GM21528 (cell line): Measurements from ENCODE around the gene GINS1.

ENCODE experiments used
- ATAC-seq: cut with Tn5 transposase; IDR thresholded peaks from one replicate; pipeline ENCODE4 v1.9.1; 2021; ENCODE audit warnings: mild to moderate bottlenecking, moderate library complexity; ENCODE audit not compliant: unreplicated experiment, low FRiP score

GINS1 gene

DNA sequence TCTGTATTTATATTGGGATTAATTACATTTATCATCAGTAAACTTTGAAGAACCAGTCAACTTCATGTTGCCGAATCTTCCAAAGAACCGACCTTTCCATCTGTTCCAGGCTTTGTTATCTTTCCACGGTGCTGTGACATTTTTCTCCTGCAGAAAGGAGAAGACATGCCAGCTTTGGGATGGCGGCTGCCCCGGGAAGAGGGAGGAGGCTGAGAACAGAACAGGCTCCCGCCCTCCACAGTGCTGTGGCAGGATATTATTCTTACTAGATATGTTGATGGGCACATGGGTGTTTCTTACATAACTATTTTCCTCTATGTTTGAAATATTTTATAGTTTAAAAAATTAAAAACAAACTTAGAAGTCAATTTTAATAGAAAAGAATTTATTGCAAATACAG lies 44.9 kb downstream of the GINS1 start:
- ATAC-seq: no peak

DNA sequence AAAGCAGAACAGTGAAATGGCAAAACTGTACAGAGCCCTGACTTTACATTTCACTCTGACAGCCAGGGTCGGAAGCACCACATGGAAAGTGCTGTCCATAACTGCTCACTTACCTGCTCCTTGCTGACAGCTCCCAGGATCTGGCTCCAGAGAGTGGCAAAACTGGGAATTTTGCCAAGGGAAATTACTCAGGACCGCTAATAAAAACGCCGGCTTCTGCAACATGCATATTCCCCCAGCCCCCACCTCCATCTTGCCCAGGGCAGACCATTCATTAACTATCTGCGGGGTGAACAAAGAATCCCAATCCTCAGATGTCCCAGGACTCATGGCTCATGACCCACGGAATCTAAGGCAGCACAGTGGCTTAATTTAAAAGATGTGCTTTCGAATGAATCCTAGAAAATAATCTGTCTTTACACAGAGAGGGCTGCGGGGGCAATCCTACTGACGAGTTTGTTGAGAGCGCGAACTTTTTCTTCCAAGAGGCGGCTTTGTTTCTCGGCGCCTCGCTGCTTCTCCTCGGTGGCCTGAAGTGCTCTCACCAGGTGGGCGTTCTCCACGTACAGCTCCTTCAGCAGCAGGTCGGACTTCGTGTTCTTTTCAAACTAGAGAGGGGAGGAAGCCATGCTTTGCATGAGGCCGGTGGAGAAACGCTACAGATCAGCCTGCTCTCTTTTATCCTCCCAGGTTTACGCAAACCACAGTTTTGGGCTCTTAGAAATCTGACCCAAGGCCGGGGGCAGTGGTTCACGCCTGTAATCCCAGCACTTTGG lies 45.8 kb downstream of the GINS1 start:
- ATAC-seq: no peak

DNA sequence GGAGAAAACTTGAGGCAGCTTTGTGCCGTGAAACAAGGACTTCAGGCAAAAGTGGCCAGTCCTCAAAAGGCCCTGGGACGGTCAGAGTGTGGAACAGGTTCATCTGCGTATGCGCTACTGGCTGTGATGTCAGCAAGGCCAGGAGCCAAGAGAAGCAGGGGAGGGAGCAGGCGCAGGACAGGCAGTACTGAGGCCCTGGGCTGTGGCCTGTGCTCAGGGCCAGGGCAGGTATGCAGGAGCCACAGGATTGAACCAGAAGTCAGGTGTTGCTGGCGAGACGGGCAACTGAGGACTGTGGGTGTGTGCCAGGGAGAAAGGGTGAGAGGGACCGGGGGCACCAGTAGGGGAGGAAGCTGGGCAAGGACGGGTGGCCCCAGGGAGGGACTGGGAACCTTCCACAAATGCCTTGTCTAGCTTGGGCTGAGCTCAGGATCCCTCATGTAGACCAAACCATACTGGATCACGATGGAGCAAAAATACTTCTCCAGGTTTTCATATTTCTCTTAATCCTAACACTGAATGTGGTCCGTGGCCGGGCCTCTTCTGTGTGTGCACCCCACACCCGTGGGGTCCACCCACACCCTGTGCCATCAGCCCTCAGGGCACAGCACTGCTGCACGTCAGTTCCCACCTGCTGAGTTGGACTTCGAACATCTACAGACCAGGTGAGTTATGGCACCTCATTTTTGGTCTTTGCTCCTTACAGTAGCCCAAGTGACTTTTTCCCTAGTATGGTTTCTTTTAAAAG lies 46.9 kb downstream of the GINS1 start:
- no peak for ATAC-seq

- ATAC-seq: no peak
Measured at GRCh38 chr20:25457886-25458680, 50.6 kb downstream of the GINS1 start.

DNA sequence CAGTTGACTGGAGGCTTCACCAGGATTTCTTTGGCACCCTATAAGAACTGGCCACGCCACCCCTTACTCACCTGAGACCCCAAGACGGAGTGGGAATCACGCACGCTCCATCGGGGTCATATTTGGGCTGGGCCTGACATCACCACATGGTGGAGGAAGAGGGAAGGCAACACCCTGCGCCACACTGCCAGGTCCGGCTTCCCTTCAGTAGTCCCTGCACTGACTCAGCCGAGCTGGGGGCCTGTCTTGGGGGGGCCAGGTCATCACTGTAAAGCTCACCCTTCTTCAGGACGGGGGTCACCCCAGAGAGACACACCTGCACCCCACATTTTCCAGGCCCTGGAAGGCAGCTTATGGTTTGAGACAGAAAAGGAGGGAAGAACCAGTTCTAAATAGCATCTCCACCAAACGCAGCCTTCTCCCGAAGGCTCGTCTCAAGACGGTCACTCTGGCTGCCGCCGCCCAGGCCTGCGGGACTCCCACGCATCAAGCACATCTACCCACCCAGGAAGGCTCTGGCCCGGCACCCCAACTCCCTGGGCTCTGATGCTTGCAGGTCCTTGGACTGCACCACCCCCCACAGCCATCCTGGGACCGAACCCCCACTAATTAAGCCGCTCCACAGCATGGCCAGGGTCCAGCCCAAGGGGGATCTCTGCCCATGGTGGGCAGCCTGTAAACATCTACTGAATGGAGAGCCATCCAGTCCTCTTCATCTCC lies 51.8 kb downstream of the GINS1 start:
- ATAC-seq: no peak

GRCh38 chr20:25459916-25460535 lies 52.6 kb downstream of the GINS1 start:
- ATAC-seq: no peak

DNA sequence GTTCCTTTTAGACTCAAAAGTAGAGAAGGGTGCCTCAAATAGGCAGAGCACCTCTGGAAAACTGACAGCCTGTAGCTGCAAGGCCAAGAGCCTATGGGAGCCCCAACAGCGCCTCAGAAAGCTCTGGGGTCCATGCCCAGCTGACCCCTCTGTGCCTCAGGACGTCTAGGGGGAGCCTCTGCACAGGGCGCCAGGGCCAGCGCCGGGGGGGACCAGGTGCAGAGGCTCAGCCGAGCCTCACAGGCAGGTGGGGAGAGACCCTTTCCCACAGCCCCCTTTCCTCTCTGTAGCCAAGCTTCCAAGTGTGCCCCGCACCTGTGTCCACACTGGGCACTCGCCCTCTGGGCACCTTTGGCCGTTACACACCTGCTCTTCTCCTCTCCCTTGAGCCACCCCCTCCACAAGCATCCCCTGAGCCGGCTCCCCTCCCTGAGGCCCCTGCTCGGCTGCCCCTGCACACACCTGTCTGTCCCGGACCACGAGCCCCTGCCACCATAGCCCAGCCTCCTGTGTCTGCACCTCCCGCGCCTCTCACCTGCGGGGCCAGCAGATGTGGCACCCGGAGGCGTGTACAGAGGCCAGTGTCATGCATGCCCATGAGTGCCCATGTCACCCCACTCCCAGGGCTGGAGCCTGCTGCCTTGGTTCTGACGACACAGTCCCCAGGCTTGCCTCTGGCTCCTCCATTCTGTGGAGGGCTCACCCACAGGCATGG lies 53.2 kb downstream of the GINS1 start:
- ATAC-seq: no peak

- no peak for ATAC-seq
Measured at GRCh38 chr20:25461281-25461650, 53.8 kb downstream of the GINS1 start.

DNA sequence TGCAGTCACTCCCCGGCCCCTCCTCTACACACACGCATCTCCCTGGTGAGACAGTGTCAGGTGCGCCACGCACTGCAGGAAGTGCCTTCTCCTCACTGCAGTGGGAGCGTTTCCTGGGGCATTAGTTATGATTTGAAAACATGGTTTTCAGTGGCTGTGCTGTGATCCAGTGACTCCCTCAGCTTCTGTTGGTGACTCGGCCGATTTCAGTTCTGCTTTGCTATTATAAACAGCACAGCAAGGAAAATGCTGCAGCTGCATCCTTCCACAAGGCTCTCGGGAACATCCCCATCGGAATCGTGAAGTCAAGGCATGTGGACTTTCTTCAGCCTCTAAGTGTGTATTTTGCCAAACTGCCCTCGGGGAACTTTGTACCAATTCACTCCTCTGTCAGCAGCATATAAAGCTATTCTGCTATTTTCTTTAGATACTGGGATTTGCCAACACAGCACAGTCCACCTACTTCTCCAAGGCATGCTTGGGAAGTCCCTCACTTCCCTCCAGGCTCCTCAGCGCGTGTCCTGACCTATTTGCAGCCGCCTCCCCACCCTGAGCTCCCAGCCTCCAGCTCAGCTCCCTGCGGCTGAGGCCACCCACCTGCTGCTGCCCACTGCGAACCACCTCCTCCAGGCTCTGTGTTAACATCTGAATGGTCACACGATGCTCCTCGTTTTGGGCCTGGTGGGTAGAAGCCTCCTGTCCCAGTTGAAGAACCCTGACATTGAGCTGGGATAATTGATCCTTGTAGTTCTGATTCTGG lies 54.5 kb downstream of the GINS1 start:
- ATAC-seq: no peak

GRCh38 chr20:25464501-25465242 lies 57.2 kb downstream of the GINS1 start:
- ATAC-seq: no peak

DNA sequence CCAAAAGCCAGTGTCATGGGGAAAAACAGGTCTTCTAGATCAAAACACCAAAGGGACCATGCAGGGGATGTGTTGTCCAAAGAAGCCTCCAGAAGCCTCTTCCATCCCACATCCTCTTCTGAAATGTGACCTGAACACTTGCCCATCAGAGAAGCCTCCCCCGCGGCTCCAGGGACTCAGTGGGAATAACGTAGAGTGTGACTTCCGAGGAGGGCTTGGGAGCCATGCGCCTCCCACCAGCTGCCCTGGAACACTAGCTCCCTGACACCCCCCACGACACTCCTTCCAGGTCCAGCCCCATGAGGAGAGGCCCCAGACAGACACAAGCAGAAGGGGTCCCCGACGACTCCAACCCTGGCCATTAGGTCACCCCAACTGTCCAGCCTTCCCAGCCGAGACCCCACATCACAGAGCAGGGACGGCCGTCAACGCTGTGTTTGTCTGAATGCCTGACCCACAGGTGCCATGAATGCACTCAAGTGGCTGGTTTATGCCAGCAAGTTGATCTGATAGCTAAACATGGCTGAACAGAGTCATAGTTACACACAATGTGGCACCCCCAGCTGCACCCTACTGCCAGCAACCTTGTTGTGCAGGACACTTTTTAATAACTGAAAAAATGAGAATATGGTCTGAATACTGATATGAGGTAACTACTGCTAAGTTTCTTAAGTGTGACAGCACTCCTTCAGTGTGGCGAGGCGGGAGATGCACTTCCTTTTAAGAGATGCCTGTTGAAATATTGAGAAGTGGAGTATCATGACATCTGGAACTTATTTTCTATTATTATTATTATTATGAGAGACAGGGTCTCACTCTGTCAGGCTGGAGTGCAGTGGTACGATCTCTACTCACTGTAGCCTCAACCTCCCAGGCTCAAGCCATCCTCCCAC lies 58.0 kb downstream of the GINS1 start:
- ATAC-seq: no peak

GRCh38 chr20:25466846-25467245 lies 59.4 kb downstream of the GINS1 start:
- no peak for ATAC-seq

- ATAC-seq: no peak
Measured at GRCh38 chr20:25467441-25467840, 60.0 kb downstream of the GINS1 start.

DNA sequence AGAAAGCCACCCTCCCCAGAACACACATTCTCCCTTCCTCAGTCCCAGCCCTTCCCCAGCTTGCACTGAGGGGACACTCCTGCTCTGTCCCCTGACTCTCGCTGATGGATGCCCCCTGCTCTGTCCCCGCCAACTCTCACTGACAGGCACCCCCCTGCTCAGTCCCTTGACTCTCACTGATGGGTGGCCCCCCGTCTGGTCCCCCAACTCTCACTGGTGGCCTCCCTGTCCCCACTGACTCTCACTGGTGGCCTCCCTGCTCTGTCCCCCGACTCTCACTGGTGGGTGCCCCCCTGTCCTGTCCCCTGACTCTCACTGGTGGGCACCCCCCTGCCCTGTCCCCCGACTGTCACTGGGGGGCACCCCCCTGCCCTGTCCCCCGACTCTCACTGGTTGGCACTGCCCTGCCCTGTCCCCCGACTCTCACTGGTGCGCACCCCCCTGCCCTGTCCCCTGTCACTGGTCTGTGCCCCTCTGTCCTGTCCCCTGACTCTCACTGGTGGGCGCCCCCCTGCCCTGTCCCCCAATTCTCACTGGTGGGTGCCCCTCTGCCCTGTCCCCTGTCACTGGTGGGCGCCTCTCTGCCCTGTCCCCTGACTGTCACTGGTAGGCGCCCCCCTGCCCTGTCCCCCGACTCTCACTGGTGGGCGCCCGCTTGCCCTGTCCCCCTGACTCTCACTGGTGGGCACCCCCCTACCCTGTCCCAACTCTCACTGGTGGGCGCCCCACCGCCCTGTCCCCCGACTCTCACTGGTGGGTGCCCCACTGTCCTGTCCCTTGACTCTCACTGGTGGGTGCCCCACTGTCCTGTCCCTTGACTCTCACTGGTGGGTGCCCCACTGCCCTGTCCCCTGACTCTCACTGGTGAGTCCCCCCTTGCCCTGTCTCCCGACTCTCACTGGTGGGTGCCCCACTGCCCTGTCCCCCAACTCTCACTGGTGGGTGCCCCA lies 60.9 kb downstream of the GINS1 start:
- ATAC-seq: no peak

DNA sequence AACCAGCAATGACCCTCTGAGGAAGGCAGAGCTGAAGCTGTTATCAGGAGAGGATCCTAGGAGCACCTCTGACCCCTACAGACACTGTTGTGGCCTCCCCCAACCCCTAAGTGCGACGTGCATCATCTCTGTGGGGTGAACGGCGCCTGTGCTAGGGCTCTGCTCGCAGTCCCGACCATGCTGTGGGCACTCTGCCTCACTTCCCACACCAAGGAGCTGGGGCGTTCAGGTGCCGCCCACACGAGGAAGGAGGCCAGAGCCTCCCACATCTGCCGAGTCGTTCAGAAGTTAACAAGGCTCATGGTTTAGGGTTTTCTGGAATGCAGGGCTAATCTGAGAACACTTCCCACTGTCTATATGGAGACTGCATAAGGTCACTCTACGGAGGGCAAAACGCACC lies 62.1 kb downstream of the GINS1 start:
- no peak for ATAC-seq

- no peak for ATAC-seq
Measured at GRCh38 chr20:25470045-25470444, 62.6 kb downstream of the GINS1 start.
